GM19023 (cell line): Measurements from ENCODE around the gene GLOD4.
"Not testable (repeated sequence)": the region's sequence is repeated elsewhere in the genome, so short reads cannot be mapped to it uniquely, and the experiment has no call there.

ENCODE experiments used
- ATAC-seq: cut with Tn5 transposase; IDR thresholded peaks from one replicate; pipeline ENCODE4 v1.9.1; 2021; ENCODE audit warnings: mild to moderate bottlenecking, moderate library complexity; ENCODE audit not compliant: unreplicated experiment

The GLOD4 gene

DNA sequence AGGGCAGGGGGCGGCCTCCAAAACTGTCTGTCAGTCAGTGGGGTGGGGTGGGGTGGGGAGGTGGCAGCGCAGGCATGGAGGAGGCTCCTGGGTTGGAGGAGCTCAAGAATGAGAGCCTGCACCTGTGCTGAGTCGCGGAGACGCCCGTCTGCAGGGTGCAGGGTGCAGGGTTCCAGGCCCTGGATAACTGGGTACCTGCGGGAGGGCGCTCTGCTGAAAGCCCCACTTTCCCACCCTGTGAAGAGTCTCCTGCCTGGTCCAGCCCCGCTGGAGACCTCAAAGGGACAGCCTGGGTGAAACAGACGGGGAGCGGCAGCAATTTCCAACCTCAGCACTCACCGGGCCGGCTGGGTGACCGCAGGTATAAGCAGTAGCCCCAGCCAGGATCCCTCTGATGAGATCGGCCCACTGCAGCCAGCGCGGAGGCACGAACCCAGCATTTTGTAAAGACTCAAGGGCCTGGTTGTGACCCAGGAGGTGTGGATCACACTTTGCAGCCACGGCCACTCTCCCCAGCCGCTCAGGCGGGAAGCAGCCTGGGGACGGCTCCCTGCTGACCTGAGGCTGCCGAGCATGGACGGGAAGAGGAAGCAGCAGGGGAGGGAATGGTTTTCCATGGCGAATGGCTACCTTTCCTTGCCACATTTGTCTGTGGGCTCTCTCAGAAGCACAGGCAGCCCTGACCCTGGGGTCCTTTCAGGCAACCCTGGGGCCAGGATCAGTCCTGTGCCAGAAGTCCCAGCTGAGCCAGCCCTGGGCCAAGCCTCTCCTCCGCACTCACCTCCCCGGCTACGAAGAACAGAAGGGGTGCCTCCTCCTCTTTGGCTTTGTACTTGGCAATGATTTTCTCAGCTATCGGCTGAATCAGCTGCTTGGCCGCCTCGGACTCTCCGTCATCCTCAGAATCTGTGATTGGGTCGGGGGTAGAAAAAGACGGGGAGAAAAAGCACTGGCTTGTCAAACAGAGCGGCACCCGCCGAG, 21.1 kb upstream of the GLOD4 start:
- no peak for ATAC-seq

DNA sequence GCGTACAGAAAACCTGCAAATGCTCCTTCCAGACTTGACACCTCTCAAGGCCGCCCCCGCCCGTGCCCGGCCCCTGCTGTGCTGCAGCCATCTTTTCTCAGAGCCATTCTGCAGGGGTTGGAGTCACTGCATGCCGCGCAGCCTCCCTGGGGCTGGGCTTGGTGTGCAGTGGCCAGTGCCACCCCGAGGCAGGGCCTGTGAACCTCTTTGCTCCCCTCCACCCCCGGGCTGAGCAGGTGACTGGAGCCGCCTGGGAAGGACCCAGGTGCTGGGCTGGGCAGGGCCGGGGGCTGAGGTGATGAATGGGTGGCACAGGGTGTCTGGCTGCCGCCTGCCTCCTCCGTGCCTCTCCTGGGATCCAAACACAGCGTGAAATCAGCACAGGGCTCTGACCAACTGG, 20.4 kb upstream of the GLOD4 start:
- ATAC-seq = no peak

DNA sequence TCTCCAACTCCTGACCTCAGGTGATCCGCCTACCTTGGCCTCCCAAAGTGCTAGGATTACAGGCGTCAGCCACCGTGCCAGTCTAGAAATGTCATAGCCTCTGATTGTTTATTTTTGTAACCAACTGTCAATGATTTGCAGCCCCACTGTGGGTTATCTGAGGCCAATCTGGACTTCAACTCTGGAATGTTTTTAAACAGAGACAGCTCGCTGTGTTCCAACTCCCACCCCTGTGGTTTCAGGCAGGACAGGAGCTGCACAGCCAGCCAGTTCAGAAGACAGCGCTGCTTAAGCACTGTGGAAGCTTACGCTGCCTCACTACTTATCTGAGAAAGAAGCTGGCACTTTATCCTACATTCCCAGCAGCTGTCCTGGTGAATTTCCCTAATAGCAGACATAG, 19.6 kb upstream of the GLOD4 start:
- ATAC-seq = no peak

DNA sequence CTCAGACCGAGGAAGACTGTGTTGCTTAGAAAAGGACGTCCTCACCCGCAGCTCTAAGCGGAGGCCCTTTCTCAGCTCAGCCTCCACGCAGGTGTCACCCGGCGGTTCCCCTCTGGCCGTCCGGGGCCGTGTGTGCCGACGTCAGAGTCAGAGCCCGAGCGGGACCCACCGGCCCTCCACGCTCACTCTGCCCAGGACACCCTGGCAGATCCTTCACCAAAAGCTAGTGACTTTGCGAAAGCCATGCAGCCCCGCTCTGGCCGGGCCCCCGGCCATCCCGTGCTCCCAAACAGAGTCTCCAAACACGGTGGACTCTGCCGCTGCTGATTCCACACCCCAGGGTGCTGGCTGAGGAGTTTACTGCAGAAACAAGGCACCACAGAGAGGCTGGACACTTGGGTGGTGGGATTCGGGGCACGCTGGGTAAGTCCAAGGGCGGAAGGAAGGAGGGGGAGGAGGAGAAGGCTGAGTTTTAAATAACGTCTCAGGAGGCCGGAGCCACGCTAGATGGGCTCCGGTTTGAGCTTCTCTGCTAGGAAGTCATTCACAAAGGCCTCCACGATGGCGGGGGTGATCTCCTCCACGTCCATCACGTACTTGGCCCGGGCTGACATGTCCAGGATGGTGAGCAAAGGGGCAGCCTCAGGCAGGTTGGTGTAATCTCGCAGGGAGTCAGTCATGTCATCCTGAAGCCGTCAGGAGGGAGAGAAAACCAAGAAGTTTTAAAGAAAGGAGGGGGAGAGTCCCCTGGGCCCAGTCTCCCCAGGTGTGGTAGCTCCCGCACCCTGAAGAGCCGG, 18.6 kb upstream of the GLOD4 start:
- no peak for ATAC-seq

DNA sequence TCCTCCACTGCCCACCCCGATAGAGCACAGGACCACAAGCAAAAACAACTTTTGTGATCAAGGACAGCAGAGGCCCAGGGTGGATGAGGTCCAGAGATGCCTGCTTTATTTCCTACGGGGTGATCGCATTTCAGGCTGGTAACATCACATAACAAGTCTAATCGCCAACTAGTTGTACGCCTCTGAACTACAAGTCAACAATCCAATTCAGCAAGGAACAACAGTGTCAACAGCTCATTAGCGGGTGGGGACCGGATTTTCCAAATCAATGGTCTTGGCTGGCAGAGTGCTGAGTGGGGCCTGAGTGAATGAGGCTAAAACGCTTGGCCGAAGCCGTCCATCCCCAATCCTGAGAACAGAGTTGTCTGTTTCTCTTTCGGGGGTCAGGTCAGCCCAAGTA, 17.2 kb upstream of the GLOD4 start:
- ATAC-seq = no peak

DNA sequence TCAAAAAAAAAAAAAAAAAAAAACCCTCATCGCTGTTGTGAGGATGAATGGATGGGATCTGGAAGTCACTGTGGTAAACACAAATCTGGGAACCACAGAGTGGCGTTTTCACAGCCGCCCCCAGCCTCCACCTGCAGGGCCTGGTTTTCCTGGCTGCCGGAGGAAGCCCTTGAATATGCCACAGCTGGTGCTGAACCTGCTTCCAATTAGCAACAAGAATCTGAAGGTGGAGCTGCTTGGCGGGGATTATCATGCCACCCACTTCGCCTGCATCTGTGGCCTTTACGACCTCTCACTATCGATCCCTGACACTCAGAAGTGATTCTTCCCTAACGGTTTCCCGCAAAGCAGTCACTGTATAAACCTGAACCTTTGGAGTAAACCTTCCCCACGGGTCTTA, 16.2 kb upstream of the GLOD4 start:
- ATAC-seq = no peak

DNA sequence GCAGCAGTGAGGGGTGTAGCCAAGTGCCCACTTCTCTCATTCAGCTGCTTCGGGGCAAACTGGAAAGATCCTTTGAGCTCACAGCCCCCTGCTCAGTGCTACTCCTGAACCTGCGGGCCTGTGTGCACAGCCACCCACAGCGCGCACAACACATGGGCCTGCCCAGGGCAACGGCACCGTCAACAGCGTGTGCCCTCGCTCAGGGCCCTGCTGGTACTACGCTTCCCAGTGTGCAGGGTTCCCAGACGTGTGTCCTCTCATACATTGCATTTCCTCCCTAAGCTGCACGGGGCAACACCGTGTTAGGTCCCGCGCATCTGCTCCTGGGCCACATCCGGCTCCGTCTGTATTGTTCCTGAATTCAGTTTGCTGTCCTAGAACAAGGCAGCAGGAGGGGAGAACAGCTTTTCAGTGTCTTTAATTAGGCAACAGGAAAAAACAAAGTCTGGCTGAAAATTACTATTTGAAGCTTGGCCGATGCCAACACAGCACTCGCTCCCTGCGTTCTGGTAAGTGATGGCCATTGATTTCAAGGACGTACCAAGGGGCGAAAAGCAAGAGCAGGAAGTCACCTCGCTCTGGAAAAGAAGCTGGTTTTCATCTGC, 15.3 kb upstream of the GLOD4 start:
- no peak for ATAC-seq

DNA sequence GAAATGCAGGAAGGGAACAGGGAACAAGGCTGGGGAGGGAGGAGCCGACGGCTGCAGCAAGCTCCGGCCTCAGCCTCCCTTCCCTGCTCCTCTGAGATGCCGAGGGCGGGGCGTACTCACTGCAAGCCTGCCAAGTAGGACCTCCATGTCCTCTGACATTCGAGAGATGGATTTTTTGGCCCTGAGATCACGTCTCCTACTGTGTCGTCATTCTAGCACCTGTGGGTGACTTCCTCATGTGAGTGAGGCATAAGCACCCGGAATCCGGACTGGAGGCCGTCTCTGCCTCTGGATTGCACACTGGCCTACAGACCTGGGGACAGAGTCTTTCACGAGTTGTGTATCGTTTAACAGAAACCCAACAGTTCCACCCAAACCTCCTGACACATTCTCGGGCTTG, 14.5 kb upstream of the GLOD4 start:
- no peak for ATAC-seq

DNA sequence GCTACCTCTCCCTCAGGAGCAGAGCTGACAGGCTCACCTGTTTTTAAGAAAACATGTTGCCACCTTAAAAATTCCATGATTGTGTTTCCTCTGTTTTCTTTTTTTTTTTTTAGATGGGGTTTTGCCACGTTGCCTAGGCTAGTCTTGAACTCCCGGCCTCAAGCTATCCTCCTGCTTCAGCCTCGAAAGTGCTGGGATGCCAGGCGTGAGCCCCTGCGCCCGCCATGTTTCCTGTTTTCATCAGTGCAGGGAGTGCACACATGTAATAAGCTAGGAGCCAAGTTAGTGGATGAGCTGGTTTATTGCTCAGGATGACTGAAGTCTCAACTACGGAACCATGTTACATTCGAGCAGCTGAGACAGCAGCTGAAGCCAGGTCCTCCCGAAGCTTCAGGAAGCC, 13.6 kb upstream of the GLOD4 start:
- ATAC-seq = no peak

DNA sequence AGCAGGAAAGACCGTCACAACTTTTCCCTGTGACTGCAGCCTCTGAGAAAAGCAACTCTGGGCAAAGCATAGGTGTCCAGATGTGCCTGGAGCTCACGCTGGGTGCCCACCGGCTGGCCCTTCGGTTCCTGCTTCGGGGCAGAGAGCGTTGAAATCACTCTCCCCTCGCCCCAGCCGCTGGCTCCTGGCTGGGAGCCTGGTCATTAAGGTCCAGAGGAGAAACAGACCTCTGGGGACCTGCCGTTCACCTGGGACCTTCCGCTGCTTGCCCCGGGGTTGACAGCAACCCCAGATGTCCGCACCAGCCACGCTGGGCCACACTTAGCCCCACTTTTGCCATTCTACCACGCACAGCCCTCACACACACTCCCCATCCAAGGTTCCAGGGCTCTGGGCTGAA, 13.2 kb upstream of the GLOD4 start:
- ATAC-seq = no peak

DNA sequence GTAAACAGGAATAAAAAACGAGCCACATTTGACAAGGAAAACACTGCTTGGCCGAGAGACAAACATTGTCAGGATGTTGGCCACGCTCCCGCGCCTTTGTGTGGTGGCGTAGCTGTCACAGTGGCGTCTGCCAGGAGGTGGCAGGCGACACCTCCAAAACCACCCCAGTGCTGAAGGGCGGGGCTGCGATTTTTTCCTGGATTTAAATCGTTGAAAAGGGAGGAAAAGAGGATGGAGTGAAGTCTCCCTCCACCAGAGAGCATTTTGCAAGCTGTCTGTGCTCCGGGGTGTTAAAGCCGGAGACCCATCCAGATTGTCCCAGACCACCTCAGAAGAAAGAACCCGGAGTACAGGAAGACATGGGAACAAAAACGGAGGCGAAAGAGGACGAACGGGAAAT, 12.8 kb upstream of the GLOD4 start:
- ATAC-seq = no peak

DNA sequence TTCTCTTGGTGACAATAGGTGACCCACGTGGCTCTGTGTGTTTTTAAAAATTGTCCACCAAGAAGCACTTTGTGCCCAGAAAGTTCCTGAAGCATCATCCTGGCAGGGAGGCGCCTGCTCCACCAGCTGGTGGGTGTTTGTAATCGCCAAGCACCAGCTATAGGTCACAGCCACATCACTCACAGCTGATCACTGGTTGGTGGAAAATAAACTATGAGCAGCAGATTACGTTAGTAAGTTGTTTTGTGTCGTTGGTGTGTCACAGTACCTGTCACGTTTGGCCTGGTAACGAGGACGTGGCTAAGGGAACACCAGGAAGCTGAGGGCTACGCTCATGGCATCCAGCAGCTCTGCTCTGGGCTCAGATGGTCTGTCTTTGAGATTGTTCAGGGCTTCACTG, 10.2 kb upstream of the GLOD4 start:
- no peak for ATAC-seq

DNA sequence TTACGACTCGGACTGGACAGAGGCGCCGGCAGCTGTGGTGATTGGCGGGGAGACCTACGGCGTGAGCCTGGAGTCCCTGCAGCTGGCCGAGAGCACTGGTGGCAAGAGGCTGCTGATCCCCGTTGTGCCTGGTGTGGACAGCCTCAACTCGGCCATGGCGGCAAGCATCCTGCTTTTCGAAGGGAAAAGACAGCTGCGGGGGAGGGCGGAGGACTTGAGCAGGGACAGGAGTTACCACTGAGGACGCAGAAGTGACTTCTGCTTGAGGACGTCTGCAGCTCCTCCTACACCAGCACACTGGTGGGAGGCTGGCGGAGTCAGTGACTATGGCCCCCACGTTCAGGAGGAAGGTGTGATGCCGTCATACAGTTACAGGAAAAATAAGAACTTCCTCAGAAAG, 9.7 kb upstream of the GLOD4 start:
- no peak for ATAC-seq

DNA sequence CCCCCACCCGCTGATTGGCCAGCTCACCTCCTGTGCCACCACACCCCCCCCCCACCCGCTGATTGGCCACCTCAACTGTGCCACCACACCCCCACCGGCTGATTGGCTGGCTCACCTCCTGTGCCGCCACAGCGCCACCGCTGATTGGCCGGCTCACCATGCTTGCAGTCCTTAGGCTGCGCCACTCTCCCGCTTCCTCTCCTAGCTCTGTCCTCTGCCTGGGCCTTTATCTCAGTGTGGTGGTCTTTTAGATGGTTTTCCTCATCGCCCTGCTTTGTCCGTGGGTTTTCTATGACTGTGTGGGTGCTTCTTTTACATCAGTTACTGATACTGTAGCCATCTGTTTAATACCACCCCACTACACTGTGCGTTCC, 8.8 kb upstream of the GLOD4 start:
- ATAC-seq = not testable (repeated sequence)

DNA sequence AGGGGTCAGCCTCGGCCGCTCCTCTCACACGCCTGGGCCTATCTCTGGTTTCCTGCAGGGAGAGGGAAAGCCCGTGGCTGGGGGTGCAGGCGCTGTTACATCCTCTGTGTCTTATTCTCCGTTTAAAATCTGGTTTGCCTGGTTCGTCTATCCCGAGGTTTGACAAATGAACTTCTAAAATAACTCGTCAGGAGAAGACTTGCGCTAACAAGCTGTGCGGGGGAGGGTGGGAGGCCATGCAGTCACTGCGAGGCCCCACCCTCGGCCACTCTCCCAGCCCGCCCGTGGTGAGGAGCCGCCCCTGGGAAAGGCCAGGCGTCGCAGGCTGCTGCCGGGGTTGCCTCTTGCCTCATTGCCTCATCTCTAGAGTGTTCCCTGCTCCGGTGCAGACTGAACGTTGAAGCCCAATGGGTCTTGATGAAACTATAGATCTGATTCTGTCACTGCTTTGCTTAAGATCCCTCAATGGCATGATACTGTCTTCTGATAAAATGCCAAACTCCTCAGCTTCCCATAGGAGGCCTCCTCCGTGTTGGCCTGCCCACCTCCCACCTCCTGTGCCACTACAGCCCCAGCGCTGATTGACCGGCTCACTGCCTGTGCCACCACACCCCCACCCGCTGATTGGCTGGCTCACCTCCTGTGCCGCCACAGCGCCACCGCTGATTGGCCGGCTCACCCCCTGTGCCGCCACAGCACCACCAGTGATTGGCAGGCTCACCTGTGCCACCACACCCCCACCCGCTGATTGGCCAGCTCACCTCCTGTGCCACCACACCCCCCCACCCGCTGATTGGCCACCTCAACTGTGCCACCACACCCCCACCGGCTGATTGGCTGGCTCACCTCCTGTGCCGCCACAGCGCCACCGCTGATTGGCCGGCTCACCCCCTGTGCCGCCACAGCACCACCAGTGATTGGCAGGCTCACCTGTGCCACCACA, 8.1 kb upstream of the GLOD4 start:
- ATAC-seq = not testable (repeated sequence)

DNA sequence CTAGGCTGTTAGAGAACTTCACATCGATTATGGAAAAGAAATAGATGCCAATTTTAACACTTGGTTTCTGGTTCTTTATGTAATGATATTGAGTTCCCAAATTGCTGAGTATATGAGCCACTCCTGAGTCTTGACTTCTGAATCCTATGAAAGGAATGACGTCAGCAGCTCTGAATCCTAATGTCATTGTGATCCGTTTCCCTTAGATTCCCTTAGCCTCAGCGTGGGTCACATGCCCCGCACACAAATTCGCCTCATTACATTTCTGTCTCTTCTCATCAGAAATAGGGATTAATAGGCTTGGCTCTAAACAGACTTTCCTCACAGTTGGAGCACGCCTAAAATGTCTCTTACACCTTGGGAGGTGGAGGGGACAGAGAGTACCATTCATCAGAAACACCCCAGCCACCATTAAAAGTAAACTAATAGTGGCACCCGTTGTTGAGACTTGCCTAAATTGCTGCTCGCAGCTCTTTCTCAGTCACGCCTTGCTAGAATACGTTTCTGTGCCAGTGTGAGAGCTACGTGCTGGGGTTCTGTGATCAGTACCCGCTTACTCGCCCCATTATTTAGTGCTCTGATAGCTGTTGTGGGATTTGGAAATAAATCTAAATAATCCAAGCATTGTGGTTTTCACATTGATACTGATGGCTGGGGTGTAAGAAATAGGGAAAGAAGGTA, 7.2 kb upstream of the GLOD4 start:
- ATAC-seq = no peak

DNA sequence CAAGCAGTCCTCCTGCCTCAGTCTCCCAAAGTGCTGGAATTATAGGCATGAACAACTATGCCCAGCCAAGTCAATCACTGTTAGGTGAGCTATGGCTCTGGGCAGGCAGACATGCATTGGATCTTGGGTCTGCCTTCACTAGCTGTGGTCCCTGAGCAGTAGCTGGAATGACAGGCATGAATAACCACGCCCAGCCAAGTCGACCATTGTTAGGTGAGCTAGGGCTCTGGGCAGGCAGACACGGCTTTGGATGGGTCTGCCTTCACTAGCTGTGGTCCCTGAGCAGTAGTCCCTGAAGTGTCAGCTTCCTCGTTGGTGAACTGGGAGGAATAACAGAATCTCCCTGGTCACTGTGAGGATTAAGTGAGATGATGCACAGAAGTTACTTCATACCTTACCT, 6.5 kb upstream of the GLOD4 start:
- ATAC-seq = no peak

DNA sequence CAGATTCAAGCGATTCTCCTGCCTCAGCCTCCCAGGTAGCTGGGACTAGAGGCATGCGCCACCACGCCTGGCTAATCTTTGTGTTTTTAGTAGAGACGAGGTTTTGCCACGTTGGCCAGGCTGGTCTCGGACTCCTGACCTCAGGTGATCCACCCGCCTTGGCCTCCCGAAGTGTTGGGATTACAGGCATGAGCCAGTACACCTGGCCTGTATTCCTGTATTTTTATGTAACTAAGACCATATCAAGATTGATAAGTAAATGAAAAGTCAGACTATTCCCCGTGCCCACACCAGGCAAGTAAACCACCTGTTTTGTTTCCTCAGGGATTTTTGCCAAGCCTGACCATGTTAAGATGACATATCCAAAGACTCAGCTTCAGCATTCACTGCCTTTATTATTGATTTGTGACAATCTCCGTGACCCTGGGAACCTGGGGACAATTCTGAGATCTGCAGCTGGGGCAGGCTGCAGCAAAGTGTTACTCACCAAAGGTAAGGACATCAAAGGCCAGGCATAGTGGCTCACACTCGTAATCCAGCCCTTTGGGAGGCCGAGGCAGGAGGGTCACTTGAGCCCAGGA, 5.7 kb upstream of the GLOD4 start:
- no peak for ATAC-seq

DNA sequence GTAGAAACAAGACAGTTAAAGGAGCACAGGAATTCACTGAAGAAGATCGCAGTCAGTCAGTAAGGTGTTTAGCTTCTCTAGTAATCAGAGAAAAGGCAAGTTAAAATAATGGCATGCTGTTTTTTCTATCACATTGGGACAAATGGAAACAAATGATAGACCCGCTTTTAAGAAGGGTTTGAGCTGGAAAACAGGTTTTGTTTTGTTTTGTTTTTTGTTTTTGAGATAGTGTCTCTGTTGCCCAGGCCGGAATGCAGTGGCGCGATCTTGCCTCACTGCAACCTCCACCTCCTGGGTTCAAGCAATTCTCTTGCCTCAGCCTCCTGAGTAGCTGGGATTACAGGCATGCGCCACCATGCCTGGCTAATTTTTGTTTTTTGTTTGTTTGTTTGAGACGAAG, 3.8 kb upstream of the GLOD4 start:
- ATAC-seq = not testable (repeated sequence)

DNA sequence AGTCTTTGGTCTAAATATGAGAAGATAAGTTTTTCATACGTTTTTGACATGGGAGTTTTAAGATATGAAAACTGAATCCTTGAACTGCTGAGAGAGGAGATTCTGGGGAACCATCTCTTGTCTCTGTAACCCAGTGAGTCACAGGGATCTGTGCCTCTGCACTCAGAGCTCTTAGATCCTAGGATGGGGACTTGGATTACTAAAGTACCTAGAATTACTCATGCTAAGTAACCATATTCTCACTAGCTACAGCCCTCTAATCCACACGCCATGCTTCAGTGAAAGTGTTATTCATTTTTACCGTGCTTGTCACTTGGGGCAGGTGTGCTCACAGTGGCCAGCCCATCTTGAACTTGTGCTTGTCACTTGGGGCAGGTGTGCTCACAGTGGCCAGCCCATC, 2.1 kb upstream of the GLOD4 start:
- ATAC-seq = no peak
